K562 (cell line): Measurements from ENCODE around the gene PRKRIP1. TPM values are rescaled to one million over a fixed set of nuclear protein-coding genes. Genes with fewer than 3 reads are reported as not detected.
"Not testable (repeated sequence)": the region's sequence is repeated elsewhere in the genome, so short reads cannot be mapped to it uniquely, and the experiment has no call there.

Experiments used
- ATAC-seq: fragments of 200-7000 bp; cut with Tn5 transposase; 3 replicates; pipeline ENCODE4 v1.9.1; 2020; ENCODE audit warnings: moderate library complexity
- BruUV-seq: library from RNA; stranded (reverse); fragments of 400-500 nt; replicated peaks from 2 replicates; lab custom pipeline; 2021; lab: Mats Ljungman, UMichigan
- CTCF ChIA-PET: fragments of 300-600 bp; formaldehyde crosslinking; extraction: SDS; loops from one replicate; lab custom pipeline; 2021; ENCODE audit warnings: low intra/inter-chr PET ratio; lab: Yijun Ruan, JAX
- POLR2A ChIA-PET: fragments of 300-600, 350-650 bp; sonication (Branson Sonifier 250); formaldehyde crosslinking; extraction: SDS; loops from one replicate; lab custom pipeline; 2021; ENCODE audit warnings: antibody characterized with exemption, inconsistent platforms; lab: Yijun Ruan, JAX
- DNase-seq, 4 experiments: peaks; one replicate each; pipeline versions ENCODE4 v3.0.0 to v3.0.0-alpha.2; 2011 to 2018; ENCODE audit warnings: low spot score in 3 of 4, mixed read lengths in 3 of 4; ENCODE audit errors: extremely low read depth in 1 of 4
- FAIRE-seq: peaks from 2 replicates; lab custom pipeline; 2011; peaks lifted over from hg19 to GRCh38; lab: Jason Lieb, UNC
- H2AFZ ChIP-seq: 2 replicates; pipeline ENCODE4 v1.6.0; 2011; ENCODE audit warnings: low read depth, low read length, control low read depth, inconsistent platforms
- H3K27ac ChIP-seq: fragments of 200-600 bp; 3 replicates; pipeline ENCODE4 v1.8.0; 2011; ENCODE audit warnings: low read depth, mild to moderate bottlenecking, control low read depth, inconsistent platforms, low read length, moderate library complexity, mixed read lengths; ENCODE audit errors: extremely low read depth
- H3K27me3 ChIP-seq, 2 experiments: fragments of 300-600 bp in 1 of 2; 2 replicates in 1 of 2; 3 replicates in 1 of 2; pipeline versions ENCODE4 v1.6.0 to v1.8.0; 2011; ENCODE audit warnings: inconsistent platforms in 2 of 2, low read length in 2 of 2, mild to moderate bottlenecking in 1 of 2, mixed read lengths in 1 of 2, moderate library complexity in 1 of 2; ENCODE audit not compliant: control insufficient read depth in 2 of 2, insufficient read depth in 2 of 2
- H3K36me3 ChIP-seq: fragments of 300-600 bp; 3 replicates; pipeline ENCODE4 v1.8.0; 2011; ENCODE audit warnings: mild to moderate bottlenecking, low read length, inconsistent platforms; ENCODE audit not compliant: control insufficient read depth, insufficient read depth
- H3K4me1 ChIP-seq, 2 experiments: fragments of 200-600 bp in 1 of 2; replicated peaks in 1 of 2; 2 replicates in 1 of 2; 3 replicates in 1 of 2; pipeline versions ENCODE4 v1.5.1 to v1.8.0; 2011; ENCODE audit warnings: inconsistent platforms in 2 of 2, low read length in 2 of 2, mild to moderate bottlenecking in 1 of 2, mixed read lengths in 1 of 2, moderate library complexity in 1 of 2; ENCODE audit not compliant: control insufficient read depth in 2 of 2, insufficient read depth in 2 of 2
- H3K4me2 ChIP-seq: 2 replicates; pipeline ENCODE4 v1.6.1; 2011; ENCODE audit warnings: low read length, control low read depth, inconsistent platforms, mixed read lengths; ENCODE audit not compliant: insufficient read depth
- H3K4me3 ChIP-seq: fragments of 200-600 bp; sonication (generic), shearing (Covaris generic); 2 replicates; pipeline ENCODE4 v1.5.1; 2016; ENCODE audit warnings: control low read depth, inconsistent platforms
- H3K79me2 ChIP-seq: fragments of 200-600 bp; 3 replicates; pipeline ENCODE4 v1.8.0; 2011; ENCODE audit warnings: low read length, inconsistent platforms; ENCODE audit not compliant: control insufficient read depth, insufficient read depth
- H3K9ac ChIP-seq, 2 experiments: 2 replicates each; pipeline versions ENCODE4 v1.6.0 to v1.6.1; 2011; ENCODE audit warnings: low read depth in 2 of 2, low read length in 2 of 2, control low read depth in 1 of 2, inconsistent platforms in 1 of 2, mild to moderate bottlenecking in 1 of 2, mixed read lengths in 1 of 2; ENCODE audit not compliant: insufficient read depth in 1 of 2
- H3K9me1 ChIP-seq: one replicate; pipeline ENCODE4 v1.6.0; 2011; ENCODE audit warnings: inconsistent platforms, mild to moderate bottlenecking, low read length, moderate library complexity; ENCODE audit not compliant: control insufficient read depth, insufficient read depth
- H3K9me3 ChIP-seq: replicated peaks from 2 replicates; pipeline ENCODE4 v1.5.1; 2011; ENCODE audit warnings: low read depth, low read length, inconsistent platforms; ENCODE audit not compliant: control insufficient read depth, insufficient read depth
- H4K20me1 ChIP-seq: replicated peaks from 2 replicates; pipeline ENCODE4 v1.6.1; 2011; ENCODE audit warnings: low read length, inconsistent platforms, mixed read lengths; ENCODE audit not compliant: control insufficient read depth, insufficient read depth
- GABPB2 ChIP-seq: fragments of 250-450 bp; sonication (Bioruptor Pico); conservative IDR thresholded peaks from 2 replicates; pipeline ENCODE4 v1.5.1; 2021; ENCODE audit warnings: mild to moderate bottlenecking
- HNRNPK ChIP-seq: fragments of 200-400 bp; formaldehyde crosslinking; IDR thresholded peaks from one replicate; pipeline ENCODE4 v1.6.1; 2018; ENCODE audit warnings: mild to moderate bottlenecking, low read depth, low read length; ENCODE audit not compliant: poor library complexity, severe bottlenecking
- MTA3 ChIP-seq: fragments of 450-650 bp; formaldehyde crosslinking; IDR thresholded peaks from 2 replicates; pipeline ENCODE4 v1.6.1; 2017; ENCODE audit warnings: mild to moderate bottlenecking, borderline replicate concordance
- NCOA1 ChIP-seq: fragments of 450-650 bp; IDR thresholded peaks from 2 replicates; pipeline ENCODE4 v1.6.1; 2016; ENCODE audit warnings: low read depth
- NR0B1 ChIP-seq: fragments of 450-650 bp; IDR thresholded peaks from one replicate; pipeline ENCODE4 v1.6.1; 2018; ENCODE audit warnings: mild to moderate bottlenecking, moderate library complexity; ENCODE audit not compliant: partially characterized antibody
- SMARCE1 ChIP-seq: fragments of 450-650 bp; IDR thresholded peaks from 2 replicates; pipeline ENCODE4 v1.7.1; 2016; ENCODE audit warnings: mild to moderate bottlenecking
- U2AF1 ChIP-seq: fragments of 200-400 bp; formaldehyde crosslinking; optimal IDR thresholded peaks from 2 replicates; pipeline ENCODE3; 2017; ENCODE audit warnings: mild to moderate bottlenecking, low read depth, low read length, moderate library complexity
- WHSC1 ChIP-seq: IDR thresholded peaks from one replicate; pipeline ENCODE4 v1.6.1; 2012; ENCODE audit warnings: low read length, control low read depth, inconsistent platforms
- YY1 ChIP-seq, 3 experiments: IDR thresholded peaks; 2 replicates each; pipeline ENCODE4 v1.6.1; 2011; ENCODE audit warnings: low read length in 2 of 3, mild to moderate bottlenecking in 2 of 3, moderate library complexity in 2 of 3, borderline replicate concordance in 1 of 3, control low read depth in 1 of 3, low read depth in 1 of 3; ENCODE audit not compliant: insufficient read depth in 3 of 3, insufficient replicate concordance in 2 of 3, control insufficient read depth in 1 of 3, insufficient read length in 1 of 3; ENCODE audit errors: extremely low read depth in 1 of 3
- ZBTB17 ChIP-seq: fragments of 450-650 bp; formaldehyde crosslinking; IDR thresholded peaks from 2 replicates; pipeline ENCODE4 v1.4.0; 2020; ENCODE audit warnings: mild to moderate bottlenecking
- ZC3H8 ChIP-seq: fragments of 450-650 bp; IDR thresholded peaks from 2 replicates; pipeline ENCODE4 v1.6.1; 2017
- ZNF232 ChIP-seq: sonication (generic); formaldehyde crosslinking; IDR thresholded peaks from 2 replicates; pipeline ENCODE4 v1.8.0; 2022; ENCODE audit warnings: mild to moderate bottlenecking, missing genetic modification reagents
- ZNF239 ChIP-seq: fragments of 250-450 bp; sonication (Bioruptor Pico); IDR thresholded peaks from 2 replicates; pipeline ENCODE4 v1.4.0; 2020; ENCODE audit warnings: mild to moderate bottlenecking
- WGBS: fragments of 100-300 bp; shearing (Covaris generic); methylation state at CpG from one replicate; pipeline ENCODE4 v1.1.6; 2016; ENCODE audit warnings: low coverage, mixed read lengths; ENCODE audit not compliant: insufficient coverage; ENCODE audit errors: missing lambda C conversion rate; 5-methylcytosine and 5-hydroxymethylcytosine counted together
- in situ Hi-C: fragments of 300-500 bp; cut with MboI; formaldehyde crosslinking; loops from 4 replicates; pipeline ENCODE4 v1.15.0; 2018; ENCODE audit warnings: inconsistent platforms, mixed read lengths
- intact Hi-C: fragments of 100-400 bp; cut with micrococcal nuclease; formaldehyde crosslinking; loops from 2 replicates; pipeline ENCODE4 v1.14.2; 2022
- polyA plus RNA-seq, 8 experiments: library from polyadenylated mRNA; depleted of rRNA in 4 of 8; stranded (reverse) in 5 of 8; unstranded in 3 of 8; fragments of >200 nt; fragmentation: Nextera tagmentation in 2 of 8; fragmentation: Illumina TruSeq in 1 of 8; extraction: Ambion mirVana in 2 of 8; extraction: Trizol in 1 of 8; gene quantifications; 2 replicates each; pipeline versions ENCODE4 v1.2.1 to v1.2.3, GENCODE V29; 2011 to 2014; ENCODE audit warnings: inconsistent platforms in 1 of 8, missing spikeins in 1 of 8
- total RNA-seq, 7 experiments: library from RNA; depleted of rRNA in 6 of 7; stranded (reverse); fragments of >200 nt in 6 of 7; fragmentation: Illumina TruSeq in 2 of 7; extraction: Trizol in 2 of 7; gene quantifications; 2 replicates each; pipeline versions ENCODE4 v1.2.1 to v1.2.3, GENCODE V29; 2011 to 2021; ENCODE audit warnings: low replicate concordance in 1 of 7
- TF ChIP-seq, protein P1 (sequence below), 2 experiments: IDR thresholded peaks; 2 replicates each; pipeline ENCODE4 v1.6.1; 2012; ENCODE audit warnings: improper control_type of control experiment in 2 of 2, low read depth in 2 of 2, low read length in 2 of 2, borderline replicate concordance in 1 of 2

The PRKRIP1 gene
- total and polyA plus RNA-seq, 9 of the 15 experiments (the other 6 are each of a cell fraction or from before 2014, with no cell fraction given), result 14.9 to 52.1 (median 19.8) TPM

- DNase-seq (no peak), ATAC-seq (no peak), FAIRE-seq (no peak)
- Histone ChIP-seq H3K4me3 (no peak overlapping the region), H3K36me3 (peaks cover 98% of the 10 kb centered on the region), H3K4me1 (no peaks in the 10 kb centered on the region; a peak in 2 of 5 replicates), H3K27me3 (no peaks in the 10 kb centered on the region), H4K20me1 (peaks cover 7% of the 10 kb centered on the region), H3K9ac (no peak overlapping the region), H3K9me3 (0 out of 2 replicates have a peak, but pooled peaks cover 3% of the 10 kb centered on the region), H3K27ac (no peak overlapping the region), H2AFZ (no peak overlapping the region), H3K9me1 (no peaks in the 10 kb centered on the region), H3K4me2 (no peak overlapping the region), H3K79me2 (peaks cover 6% of the 10 kb centered on the region; the same call in 2 of the 3 replicates)
- ChIA-PET CTCF (no interaction called here), POLR2A (interaction anchor here (1.3 kb wide), 1 partner anchor 10 kb away, joined by 3 read pairs; no protein-coding TSS in a partner anchor)
- in situ Hi-C loops, result no loop called here
- no TSS peak for BruUV-seq
- 97% methylated on average over 6 of the region's 6 CpGs for WGBS
- intact Hi-C loops, result no loop called here
- TF ChIP-seq ZNF232 (no peak), ZBTB17 (CRISPR knock-in tag) (no peak), U2AF1 (no peak), YY1 (IDR thresholded peaks at IDR 0.05; ENCODE audit: borderline replicate concordance in 1 of 3, control insufficient read depth in 1 of 3, extremely low read depth in 1 of 3, insufficient read depth in 3 of 3, insufficient read length in 1 of 3, insufficient replicate concordance in 2 of 3, low read depth in 1 of 3, low read length in 2 of 3) (no peak), NR0B1 (no peak), SMARCE1 (no peak), GABPB2 (no peak), ZNF239 (CRISPR knock-in tag) (no peak), WHSC1 (no peak), MTA3 (no peak), HNRNPK (no peak), ZC3H8 (no peak), NCOA1 (no peak)
- TF ChIP-seq, protein P1, sequence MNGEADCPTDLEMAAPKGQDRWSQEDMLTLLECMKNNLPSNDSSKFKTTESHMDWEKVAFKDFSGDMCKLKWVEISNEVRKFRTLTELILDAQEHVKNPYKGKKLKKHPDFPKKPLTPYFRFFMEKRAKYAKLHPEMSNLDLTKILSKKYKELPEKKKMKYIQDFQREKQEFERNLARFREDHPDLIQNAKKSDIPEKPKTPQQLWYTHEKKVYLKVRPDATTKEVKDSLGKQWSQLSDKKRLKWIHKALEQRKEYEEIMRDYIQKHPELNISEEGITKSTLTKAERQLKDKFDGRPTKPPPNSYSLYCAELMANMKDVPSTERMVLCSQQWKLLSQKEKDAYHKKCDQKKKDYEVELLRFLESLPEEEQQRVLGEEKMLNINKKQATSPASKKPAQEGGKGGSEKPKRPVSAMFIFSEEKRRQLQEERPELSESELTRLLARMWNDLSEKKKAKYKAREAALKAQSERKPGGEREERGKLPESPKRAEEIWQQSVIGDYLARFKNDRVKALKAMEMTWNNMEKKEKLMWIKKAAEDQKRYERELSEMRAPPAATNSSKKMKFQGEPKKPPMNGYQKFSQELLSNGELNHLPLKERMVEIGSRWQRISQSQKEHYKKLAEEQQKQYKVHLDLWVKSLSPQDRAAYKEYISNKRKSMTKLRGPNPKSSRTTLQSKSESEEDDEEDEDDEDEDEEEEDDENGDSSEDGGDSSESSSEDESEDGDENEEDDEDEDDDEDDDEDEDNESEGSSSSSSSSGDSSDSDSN (IDR thresholded peaks at IDR 0.05; ENCODE audit: borderline replicate concordance in 1 of 2, low read depth in 2 of 2, low read length in 2 of 2), result no peak
- TF ChIP-seq, all 486 proteins: peak for 0
These were observed 11.7 kb downstream of the PRKRIP1 start for GRCh38 chr7:102407910-102408309.

- FAIRE-seq, in situ Hi-C loops, H3K9me1 ChIP-seq, H3K4me3 ChIP-seq, H3K9ac ChIP-seq, H3K4me1 ChIP-seq, H3K4me2 ChIP-seq, POLR2A ChIA-PET, DNase-seq, ATAC-seq, H3K9me3 ChIP-seq, H3K79me2 ChIP-seq, H2AFZ ChIP-seq, intact Hi-C loops, BruUV-seq, H3K27ac ChIP-seq, CTCF ChIA-PET, H3K27me3 ChIP-seq, H4K20me1 ChIP-seq: not testable (repeated sequence)
- WGBS, result 99% methylated on average over 6 of the region's 6 CpGs
- peaks cover 96% of the 10 kb centered on the region for H3K36me3 ChIP-seq
These were observed 12.4 kb downstream of the PRKRIP1 start for GRCh38 chr7:102408530-102408929.
